Measurements from ENCODE around the gene HNRNPA0. TPM values are rescaled to one million over a fixed set of nuclear protein-coding genes. Genes with fewer than 3 reads are reported as not detected.

HNRNPA0 gene
- total RNA-seq, 1 experiment from 2014 or later, result 33.3 TPM

DNA sequence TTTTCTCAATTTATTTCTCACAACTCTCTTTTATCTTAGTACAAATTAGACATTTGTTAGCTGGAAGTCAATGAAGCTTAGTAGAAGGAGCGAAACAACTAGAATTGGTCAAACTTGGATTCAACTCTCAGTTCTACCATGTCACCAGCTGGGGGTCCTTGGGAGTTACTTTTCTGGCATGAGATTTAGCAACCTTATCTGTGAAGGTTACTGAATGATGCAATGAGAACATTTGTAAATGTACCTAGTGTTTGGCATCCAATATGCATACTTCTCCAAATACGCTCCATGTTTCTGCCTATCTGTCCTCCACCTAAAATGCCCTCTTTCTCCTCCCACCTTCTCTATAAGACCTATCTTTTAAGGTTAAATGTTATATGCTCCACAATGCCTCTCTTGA is 6.3 kb downstream of the HNRNPA0 start:
- H3K27me3 ChIP-seq (ENCODE audit: control insufficient read depth, insufficient read depth, low read length), result no peaks in the 10 kb centered on the region
- in situ Hi-C loops (cut with HindIII; ENCODE audit: low pct_unique_long_range_greater_than_20kb, low sequenced_read_pairs), result no loop called here
- H3K36me3 ChIP-seq (ENCODE audit: control insufficient read depth, insufficient read depth, low read length), result peaks cover 4% of the 10 kb centered on the region; the same call in 1 of the 2 replicates
- peaks cover 10% of the 10 kb centered on the region for H3K4me1 ChIP-seq (ENCODE audit: control insufficient read depth, insufficient read depth, low read length)
- no peak overlapping the region for H3K4me3 ChIP-seq (ENCODE audit: low read depth in 2 of 2, low read length in 2 of 2)
- intact Hi-C loops (cut with micrococcal nuclease; ENCODE audit: unreplicated experiment), result no loop called here
- no peaks in the 10 kb centered on the region for H3K9me3 ChIP-seq (ENCODE audit: control insufficient read depth, insufficient read depth, low read depth, low read length)
- ChIA-PET POLR2A (interaction anchor here (0.6 kb wide), 1 partner anchor 129 kb away, joined by 6 read pairs; no protein-coding TSS in a partner anchor), CTCF (no interaction called here)
- no peak for DNase-seq (ENCODE audit: low read depth, low spot score)
- BruUV-seq (replicated peaks), result no TSS peak
- no peak for ATAC-seq
- no peak for TF ChIP-seq TCF7L2 (IDR thresholded peaks at IDR 0.05; ENCODE audit: low read depth, low read length)
- TF ChIP-seq SIN3A (IDR thresholded peaks at IDR 0.05; ENCODE audit: borderline replicate concordance, insufficient read depth, low read depth, low read length), result no peak
- no peak for TF ChIP-seq POLR2AphosphoS5 (IDR thresholded peaks at IDR 0.05; ENCODE audit: low read depth, low read length)
- TF ChIP-seq, protein P1, sequence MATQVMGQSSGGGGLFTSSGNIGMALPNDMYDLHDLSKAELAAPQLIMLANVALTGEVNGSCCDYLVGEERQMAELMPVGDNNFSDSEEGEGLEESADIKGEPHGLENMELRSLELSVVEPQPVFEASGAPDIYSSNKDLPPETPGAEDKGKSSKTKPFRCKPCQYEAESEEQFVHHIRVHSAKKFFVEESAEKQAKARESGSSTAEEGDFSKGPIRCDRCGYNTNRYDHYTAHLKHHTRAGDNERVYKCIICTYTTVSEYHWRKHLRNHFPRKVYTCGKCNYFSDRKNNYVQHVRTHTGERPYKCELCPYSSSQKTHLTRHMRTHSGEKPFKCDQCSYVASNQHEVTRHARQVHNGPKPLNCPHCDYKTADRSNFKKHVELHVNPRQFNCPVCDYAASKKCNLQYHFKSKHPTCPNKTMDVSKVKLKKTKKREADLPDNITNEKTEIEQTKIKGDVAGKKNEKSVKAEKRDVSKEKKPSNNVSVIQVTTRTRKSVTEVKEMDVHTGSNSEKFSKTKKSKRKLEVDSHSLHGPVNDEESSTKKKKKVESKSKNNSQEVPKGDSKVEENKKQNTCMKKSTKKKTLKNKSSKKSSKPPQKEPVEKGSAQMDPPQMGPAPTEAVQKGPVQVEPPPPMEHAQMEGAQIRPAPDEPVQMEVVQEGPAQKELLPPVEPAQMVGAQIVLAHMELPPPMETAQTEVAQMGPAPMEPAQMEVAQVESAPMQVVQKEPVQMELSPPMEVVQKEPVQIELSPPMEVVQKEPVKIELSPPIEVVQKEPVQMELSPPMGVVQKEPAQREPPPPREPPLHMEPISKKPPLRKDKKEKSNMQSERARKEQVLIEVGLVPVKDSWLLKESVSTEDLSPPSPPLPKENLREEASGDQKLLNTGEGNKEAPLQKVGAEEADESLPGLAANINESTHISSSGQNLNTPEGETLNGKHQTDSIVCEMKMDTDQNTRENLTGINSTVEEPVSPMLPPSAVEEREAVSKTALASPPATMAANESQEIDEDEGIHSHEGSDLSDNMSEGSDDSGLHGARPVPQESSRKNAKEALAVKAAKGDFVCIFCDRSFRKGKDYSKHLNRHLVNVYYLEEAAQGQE (IDR thresholded peaks at IDR 0.05; ENCODE audit: insufficient read depth in 1 of 2, low read depth in 2 of 2, low read length in 1 of 2), result no peak
- TF ChIP-seq, protein P2, sequence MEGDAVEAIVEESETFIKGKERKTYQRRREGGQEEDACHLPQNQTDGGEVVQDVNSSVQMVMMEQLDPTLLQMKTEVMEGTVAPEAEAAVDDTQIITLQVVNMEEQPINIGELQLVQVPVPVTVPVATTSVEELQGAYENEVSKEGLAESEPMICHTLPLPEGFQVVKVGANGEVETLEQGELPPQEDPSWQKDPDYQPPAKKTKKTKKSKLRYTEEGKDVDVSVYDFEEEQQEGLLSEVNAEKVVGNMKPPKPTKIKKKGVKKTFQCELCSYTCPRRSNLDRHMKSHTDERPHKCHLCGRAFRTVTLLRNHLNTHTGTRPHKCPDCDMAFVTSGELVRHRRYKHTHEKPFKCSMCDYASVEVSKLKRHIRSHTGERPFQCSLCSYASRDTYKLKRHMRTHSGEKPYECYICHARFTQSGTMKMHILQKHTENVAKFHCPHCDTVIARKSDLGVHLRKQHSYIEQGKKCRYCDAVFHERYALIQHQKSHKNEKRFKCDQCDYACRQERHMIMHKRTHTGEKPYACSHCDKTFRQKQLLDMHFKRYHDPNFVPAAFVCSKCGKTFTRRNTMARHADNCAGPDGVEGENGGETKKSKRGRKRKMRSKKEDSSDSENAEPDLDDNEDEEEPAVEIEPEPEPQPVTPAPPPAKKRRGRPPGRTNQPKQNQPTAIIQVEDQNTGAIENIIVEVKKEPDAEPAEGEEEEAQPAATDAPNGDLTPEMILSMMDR (IDR thresholded peaks at IDR 0.05), result no peak
- H3K27ac ChIP-seq (ENCODE audit: low read length), result no peak overlapping the region

DNA sequence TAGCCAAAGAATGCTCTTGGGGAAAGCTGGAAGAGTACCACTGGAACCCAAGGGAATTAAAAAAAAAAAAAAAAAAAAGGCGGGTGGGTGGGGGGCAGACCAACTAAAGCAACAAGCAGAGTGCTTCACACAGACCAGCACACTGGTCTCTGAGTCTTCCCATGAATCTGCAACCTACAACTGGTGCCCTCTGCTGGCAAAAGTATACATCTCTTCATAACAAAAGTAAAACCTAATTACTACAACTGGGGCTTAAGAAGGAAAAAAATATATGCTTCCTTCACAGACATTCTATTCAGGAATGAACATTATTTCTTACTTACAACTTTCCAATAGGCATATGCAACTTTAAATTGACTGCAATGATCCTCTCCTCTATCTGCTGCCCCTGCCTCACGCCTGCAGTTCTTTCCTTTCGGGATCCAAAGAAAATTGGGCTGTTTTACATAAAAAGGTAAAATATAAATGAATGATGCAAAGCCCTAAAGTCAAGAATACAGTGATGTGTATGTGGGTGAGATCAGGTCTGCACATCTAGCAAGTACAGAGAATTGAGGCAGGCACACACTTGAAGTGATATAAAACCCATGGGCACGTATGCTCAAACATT is 11.0 kb downstream of the HNRNPA0 start:
- Histone ChIP-seq H3K4me1 (ENCODE audit: control insufficient read depth, insufficient read depth, low read length) (no peaks in the 10 kb centered on the region), H3K27ac (ENCODE audit: low read length) (no peak overlapping the region), H3K9me3 (ENCODE audit: control insufficient read depth, insufficient read depth, low read depth, low read length) (no peaks in the 10 kb centered on the region), H3K36me3 (ENCODE audit: control insufficient read depth, insufficient read depth, low read length) (no peaks in the 10 kb centered on the region), H3K27me3 (ENCODE audit: control insufficient read depth, insufficient read depth, low read length) (no peaks in the 10 kb centered on the region), H3K4me3 (ENCODE audit: low read depth in 2 of 2, low read length in 2 of 2) (no peak overlapping the region)
- intact Hi-C loops (cut with micrococcal nuclease; ENCODE audit: unreplicated experiment) (loop anchor here (1.0 kb wide), 2 partner anchors 83 to 114 kb away; no protein-coding TSS in a partner anchor), in situ Hi-C loops (cut with HindIII; ENCODE audit: low pct_unique_long_range_greater_than_20kb, low sequenced_read_pairs) (no loop called here)
- ATAC-seq (peak; percentile 90), DNase-seq (ENCODE audit: low read depth, low spot score) (no peak)
- TF ChIP-seq, protein P2 (IDR thresholded peaks at IDR 0.05), result peak; percentile 79
- TF ChIP-seq TCF7L2 (IDR thresholded peaks at IDR 0.05; ENCODE audit: low read depth, low read length), result no peak
- BruUV-seq (replicated peaks), result no TSS peak
- ChIA-PET POLR2A (no interaction called here), CTCF (interaction anchor here (0.5 to 3.2 kb wide), 10 partner anchors 8 to 1514 kb away, joined by 3 to 29 read pairs (median 6); no protein-coding TSS in a partner anchor)

Data from Panc1 (cell line).